Embryonic facial prominence (tissue), 1 donor: Measurements from ENCODE around the gene CSAG1.
"Not testable (repeated sequence)": the region's sequence is repeated elsewhere in the genome, so short reads cannot be mapped to it uniquely, and the experiment has no call there.

Experiments
- DNase-seq: peaks from one replicate; pipeline ENCODE4 v3.0.0-alpha.2; 2016; ENCODE audit errors: extremely low spot score

The CSAG1 gene

GRCh38 chrX:152733261-152733975 is at the start of gene CSAG1, which contains the start of gene MAGEA12:
Gene CSAG1 (minus strand): TSS chrX:152733721. CDS start chrX:152732460, 1,261 bp downstream.
Gene MAGEA12 (plus strand): TSS chrX:152733757. CDS start chrX:152736162, 2,405 bp downstream.
- no peak for DNase-seq

GRCh38 chrX:152769549-152770289 is 36.2 kb upstream of the CSAG1 start, which contains the start of gene MAGEA6:
Gene MAGEA6 (minus strand): TSS chrX:152769689. CDS start chrX:152767650, 2,039 bp downstream.
- DNase-seq, result not testable (repeated sequence)

- not testable (repeated sequence) for DNase-seq
Observed at GRCh38 chrX:152766562-152766961, 33.0 kb upstream of the CSAG1 start.

- not testable (repeated sequence) for DNase-seq
Observed at GRCh38 chrX:152761582-152761981, 28.1 kb upstream of the CSAG1 start.

- not testable (repeated sequence) for DNase-seq
Observed at GRCh38 chrX:152759544-152759943, 26.0 kb upstream of the CSAG1 start.

GRCh38 chrX:152758918-152759317 is 25.4 kb upstream of the CSAG1 start, which contains the start of gene CSAG3:
Gene CSAG3 (plus strand): TSS chrX:152759218.
- not testable (repeated sequence) for DNase-seq

- DNase-seq, result not testable (repeated sequence)
Observed at GRCh38 chrX:152754871-152755270, 21.4 kb upstream of the CSAG1 start.

GRCh38 chrX:152753686-152754650 is 20.4 kb upstream of the CSAG1 start, which contains the start of gene MAGEA2:
Gene MAGEA2 (minus strand): TSS chrX:152753842. CDS start chrX:152751363, 2,479 bp downstream.
- not testable (repeated sequence) for DNase-seq

GRCh38 chrX:152738560-152738959 is 5.0 kb upstream of the CSAG1 start:
- no peak for DNase-seq

- DNase-seq, result not testable (repeated sequence)
Observed at GRCh38 chrX:152736528-152736927, 3.0 kb upstream of the CSAG1 start.

GRCh38 chrX:152735860-152736511 is 2.5 kb upstream of the CSAG1 start:
- DNase-seq, result no peak

- DNase-seq, result no peak
Observed at GRCh38 chrX:152735101-152735500, 1.6 kb upstream of the CSAG1 start.

GRCh38 chrX:152734143-152734858 is 780 bp upstream of the CSAG1 start:
- DNase-seq, result not testable (repeated sequence)

GRCh38 chrX:152725409-152725808 is 8.1 kb downstream of the CSAG1 start:
- no peak for DNase-seq

GRCh38 chrX:152713815-152714787 is 19.4 kb downstream of the CSAG1 start, which contains the start of gene MAGEA2B:
Gene MAGEA2B (plus strand): TSS chrX:152714628. CDS start chrX:152717107, 2,479 bp downstream.
- DNase-seq, result not testable (repeated sequence)

- not testable (repeated sequence) for DNase-seq
Observed at GRCh38 chrX:152713195-152713594, 20.3 kb downstream of the CSAG1 start.

GRCh38 chrX:152709173-152709572 is 24.3 kb downstream of the CSAG1 start, which contains the start of gene CSAG2:
Gene CSAG2 (minus strand): TSS chrX:152709273. CDS start chrX:152709112, 161 bp downstream.
- not testable (repeated sequence) for DNase-seq

- not testable (repeated sequence) for DNase-seq
Observed at GRCh38 chrX:152706500-152706899, 27.0 kb downstream of the CSAG1 start.
